ENCODE results near the gene LOXL1.

Gene LOXL1

GRCh38 chr15:73908822-73909122 lies 17.5 kb upstream of the LOXL1 start:
- H3K27ac ChIP-seq (ENCODE audit: low read depth, low read length), result no peak overlapping the region
- no peaks in the 10 kb centered on the region for H3K36me3 ChIP-seq (ENCODE audit: control insufficient read depth in 5 of 5, insufficient read depth in 5 of 5, low read length in 5 of 5)
- H3K4me1 ChIP-seq (ENCODE audit: control insufficient read depth in 5 of 5, insufficient read depth in 5 of 5, low read length in 5 of 5), result peaks cover 0 to 3% (median 2%) of the 10 kb centered on the region in 5 donors
- H3K9me3 ChIP-seq (ENCODE audit: control insufficient read depth in 5 of 5, low read length in 5 of 5), result no peaks in the 10 kb centered on the region
- H3K27me3 ChIP-seq (ENCODE audit: control insufficient read depth in 5 of 5, insufficient read depth in 4 of 5, low read length in 5 of 5), result peaks cover 0 to 9% (median 0%) of the 10 kb centered on the region in 5 donors
- H3K9ac ChIP-seq (ENCODE audit: low read length in 5 of 5), result no peak overlapping the region
- no peak overlapping the region for H3K4me3 ChIP-seq (ENCODE audit: low read depth in 1 of 5, low read length in 5 of 5)

GRCh38 chr15:73909651-73910050 lies 16.6 kb upstream of the LOXL1 start:
- H3K36me3 ChIP-seq (ENCODE audit: control insufficient read depth in 5 of 5, insufficient read depth in 5 of 5, low read length in 5 of 5), result no peaks in the 10 kb centered on the region
- H3K9me3 ChIP-seq (ENCODE audit: control insufficient read depth in 5 of 5, low read length in 5 of 5), result no peaks in the 10 kb centered on the region
- no peak overlapping the region for H3K27ac ChIP-seq (ENCODE audit: low read depth, low read length)
- H3K4me3 ChIP-seq (ENCODE audit: low read depth in 1 of 5, low read length in 5 of 5), result no peak overlapping the region
- peaks cover 0 to 9% (median 0%) of the 10 kb centered on the region in 5 donors for H3K27me3 ChIP-seq (ENCODE audit: control insufficient read depth in 5 of 5, insufficient read depth in 4 of 5, low read length in 5 of 5)
- no peak overlapping the region for H3K9ac ChIP-seq (ENCODE audit: low read length in 5 of 5)
- H3K4me1 ChIP-seq (ENCODE audit: control insufficient read depth in 5 of 5, insufficient read depth in 5 of 5, low read length in 5 of 5), result peaks cover 0 to 7% (median 2%) of the 10 kb centered on the region in 5 donors

DNA sequence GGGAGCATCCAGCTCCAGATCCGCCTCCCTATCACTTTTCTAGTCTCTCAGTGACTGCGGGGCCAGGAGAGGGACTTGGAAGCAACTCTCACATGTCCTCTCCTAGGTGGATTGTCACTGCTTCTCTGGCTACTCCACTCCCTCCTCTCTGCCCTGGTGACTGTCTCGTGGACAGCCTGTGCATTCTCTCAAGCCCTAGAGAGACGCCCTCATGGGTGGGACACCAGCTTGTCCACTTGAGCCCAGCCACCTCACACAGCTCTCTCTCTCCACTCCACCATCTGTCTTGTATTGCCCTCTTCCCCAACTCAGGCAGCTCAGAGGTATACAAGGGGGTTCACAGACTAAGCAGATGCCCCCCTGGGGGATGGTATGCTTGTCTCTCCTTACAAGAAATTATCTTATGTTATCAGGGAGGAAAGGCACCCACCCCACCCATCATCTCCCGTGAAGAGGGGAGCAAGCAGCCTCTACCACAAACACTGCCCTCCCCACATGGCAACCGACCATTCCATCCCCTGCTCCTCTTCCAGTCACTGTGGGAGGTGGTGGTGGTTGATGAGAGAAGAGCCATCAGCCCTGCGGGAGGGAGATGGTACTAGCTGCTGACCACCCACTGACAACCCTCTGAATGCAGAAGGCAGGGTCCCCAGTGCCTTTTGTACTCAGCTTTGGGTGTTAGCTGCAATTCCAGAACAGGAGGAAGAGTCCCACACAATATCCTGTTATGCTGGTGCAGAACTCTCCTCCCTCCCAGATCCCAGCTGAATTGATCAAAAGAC lies 15.5 kb upstream of the LOXL1 start:
- Histone ChIP-seq H3K27ac (ENCODE audit: low read depth, low read length) (no peak overlapping the region), H3K36me3 (ENCODE audit: control insufficient read depth in 5 of 5, insufficient read depth in 5 of 5, low read length in 5 of 5) (no peaks in the 10 kb centered on the region), H3K4me1 (ENCODE audit: control insufficient read depth in 5 of 5, insufficient read depth in 5 of 5, low read length in 5 of 5) (peaks cover 0 to 7% (median 2%) of the 10 kb centered on the region in 5 donors), H3K9me3 (ENCODE audit: control insufficient read depth in 5 of 5, low read length in 5 of 5) (no peaks in the 10 kb centered on the region), H3K27me3 (ENCODE audit: control insufficient read depth in 5 of 5, insufficient read depth in 4 of 5, low read length in 5 of 5) (peaks cover 0 to 9% (median 0%) of the 10 kb centered on the region in 5 donors), H3K4me3 (ENCODE audit: low read depth in 1 of 5, low read length in 5 of 5) (no peak overlapping the region), H3K9ac (ENCODE audit: low read length in 5 of 5) (no peak overlapping the region)

DNA sequence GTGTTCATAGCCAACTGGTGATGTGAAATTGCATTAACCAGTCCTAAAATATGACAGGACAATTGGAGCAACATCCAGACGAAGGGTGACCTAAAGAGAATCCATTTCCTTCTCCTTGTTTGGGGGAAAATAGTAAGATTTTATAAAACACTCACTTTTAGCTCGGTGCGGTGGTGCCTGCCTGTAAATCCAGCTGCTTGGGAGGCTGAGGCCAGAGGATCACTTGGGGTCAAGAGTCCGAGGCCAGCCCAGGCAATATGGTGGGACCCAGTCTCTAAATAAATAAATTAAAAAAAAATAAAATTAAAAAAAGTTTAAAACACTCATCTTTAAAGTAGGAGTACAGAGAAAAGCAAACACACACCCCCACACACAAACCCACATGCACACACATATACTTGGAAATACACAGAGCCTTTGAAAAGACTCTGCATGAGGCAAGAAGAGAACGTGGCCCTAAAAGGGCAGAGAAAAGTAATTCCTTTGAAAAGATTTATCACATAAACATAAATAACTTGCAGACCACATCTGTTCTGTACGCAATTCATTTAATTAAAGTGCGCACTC lies 14.1 kb upstream of the LOXL1 start:
- Histone ChIP-seq H3K27me3 (ENCODE audit: control insufficient read depth in 5 of 5, insufficient read depth in 4 of 5, low read length in 5 of 5) (peaks cover 0 to 9% (median 0%) of the 10 kb centered on the region in 5 donors), H3K9ac (ENCODE audit: low read length in 5 of 5) (no peak overlapping the region), H3K4me1 (ENCODE audit: control insufficient read depth in 5 of 5, insufficient read depth in 5 of 5, low read length in 5 of 5) (peaks cover 0 to 7% (median 0%) of the 10 kb centered on the region in 5 donors), H3K9me3 (ENCODE audit: control insufficient read depth in 5 of 5, low read length in 5 of 5) (peaks cover 0 to 5% (median 3%) of the 10 kb centered on the region in 5 donors), H3K27ac (ENCODE audit: low read depth, low read length) (no peak overlapping the region), H3K4me3 (ENCODE audit: low read depth in 1 of 5, low read length in 5 of 5) (no peak overlapping the region), H3K36me3 (ENCODE audit: control insufficient read depth in 5 of 5, insufficient read depth in 5 of 5, low read length in 5 of 5) (no peaks in the 10 kb centered on the region)

DNA sequence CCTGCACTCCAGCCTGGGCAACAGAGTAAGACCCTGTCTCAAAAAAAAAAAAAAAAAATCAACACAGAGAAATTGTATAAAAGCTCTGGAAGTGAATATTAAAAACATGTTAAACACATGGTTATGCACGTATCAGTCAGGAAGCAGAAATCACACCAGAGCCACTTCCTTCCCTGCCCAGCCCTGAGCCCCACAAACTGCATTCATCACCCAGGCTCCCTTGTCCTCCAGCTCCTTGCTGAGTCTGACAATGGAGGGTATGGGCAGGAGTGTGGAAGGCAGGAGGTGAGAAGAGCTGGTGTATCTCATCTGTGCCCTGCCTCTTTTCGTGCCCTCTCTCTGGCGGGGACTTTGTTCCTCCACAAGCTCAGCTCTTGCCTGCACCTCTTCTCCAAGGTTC lies 12.1 kb upstream of the LOXL1 start:
- Histone ChIP-seq H3K27me3 (ENCODE audit: control insufficient read depth in 5 of 5, insufficient read depth in 4 of 5, low read length in 5 of 5) (peaks cover 0 to 9% (median 0%) of the 10 kb centered on the region in 5 donors), H3K9ac (ENCODE audit: low read length in 5 of 5) (no peak overlapping the region), H3K27ac (ENCODE audit: low read depth, low read length) (no peak overlapping the region), H3K36me3 (ENCODE audit: control insufficient read depth in 5 of 5, insufficient read depth in 5 of 5, low read length in 5 of 5) (no peaks in the 10 kb centered on the region), H3K4me1 (ENCODE audit: control insufficient read depth in 5 of 5, insufficient read depth in 5 of 5, low read length in 5 of 5) (peaks cover 0 to 4% (median 0%) of the 10 kb centered on the region in 5 donors), H3K9me3 (ENCODE audit: control insufficient read depth in 5 of 5, low read length in 5 of 5) (peaks cover 0 to 5% (median 3%) of the 10 kb centered on the region in 5 donors), H3K4me3 (ENCODE audit: low read depth in 1 of 5, low read length in 5 of 5) (no peak overlapping the region)

- Histone ChIP-seq H3K36me3 (ENCODE audit: control insufficient read depth in 5 of 5, insufficient read depth in 5 of 5, low read length in 5 of 5) (no peaks in the 10 kb centered on the region), H3K27ac (ENCODE audit: low read depth, low read length) (no peak overlapping the region), H3K9ac (ENCODE audit: low read length in 5 of 5) (no peak overlapping the region), H3K9me3 (ENCODE audit: control insufficient read depth in 5 of 5, low read length in 5 of 5) (peaks cover 0 to 5% (median 3%) of the 10 kb centered on the region in 5 donors), H3K4me3 (ENCODE audit: low read depth in 1 of 5, low read length in 5 of 5) (no peak overlapping the region), H3K4me1 (ENCODE audit: control insufficient read depth in 5 of 5, insufficient read depth in 5 of 5, low read length in 5 of 5) (peaks cover 0 to 8% (median 2%) of the 10 kb centered on the region in 5 donors), H3K27me3 (ENCODE audit: control insufficient read depth in 5 of 5, insufficient read depth in 4 of 5, low read length in 5 of 5) (peaks cover 0 to 9% (median 0%) of the 10 kb centered on the region in 5 donors)
Measured at GRCh38 chr15:73915082-73915481, 11.2 kb upstream of the LOXL1 start.

DNA sequence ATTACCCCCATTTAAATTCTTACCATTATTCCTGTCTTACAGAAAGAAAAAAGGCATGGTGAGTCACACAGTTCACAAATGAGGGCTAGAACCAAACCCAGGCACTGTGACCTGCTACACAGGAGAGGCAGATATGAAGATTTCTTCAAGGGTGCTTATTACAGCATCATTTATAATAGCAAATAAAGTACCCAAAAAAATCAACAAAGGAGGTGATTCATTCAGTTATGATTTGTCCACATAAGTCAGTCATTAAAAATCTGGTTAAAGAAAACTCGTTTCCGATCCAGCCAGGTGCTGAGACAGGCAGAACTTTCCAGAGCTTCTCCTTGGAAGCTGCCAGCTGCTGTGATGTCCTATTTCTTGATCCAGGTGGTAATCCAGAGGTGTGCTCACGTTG lies 7.5 kb upstream of the LOXL1 start:
- H3K9ac ChIP-seq (ENCODE audit: low read length in 5 of 5), result no peak overlapping the region
- H3K27ac ChIP-seq (ENCODE audit: low read depth, low read length), result no peak overlapping the region
- peaks cover 0 to 5% (median 3%) of the 10 kb centered on the region in 5 donors for H3K9me3 ChIP-seq (ENCODE audit: control insufficient read depth in 5 of 5, low read length in 5 of 5)
- no peaks in the 10 kb centered on the region for H3K36me3 ChIP-seq (ENCODE audit: control insufficient read depth in 5 of 5, insufficient read depth in 5 of 5, low read length in 5 of 5)
- H3K4me3 ChIP-seq (ENCODE audit: low read depth in 1 of 5, low read length in 5 of 5), result no peak overlapping the region
- H3K4me1 ChIP-seq (ENCODE audit: control insufficient read depth in 5 of 5, insufficient read depth in 5 of 5, low read length in 5 of 5), result peaks cover 10 to 34% (median 28%) of the 10 kb centered on the region in 5 donors
- H3K27me3 ChIP-seq (ENCODE audit: control insufficient read depth in 5 of 5, insufficient read depth in 4 of 5, low read length in 5 of 5), result no peaks in the 10 kb centered on the region

DNA sequence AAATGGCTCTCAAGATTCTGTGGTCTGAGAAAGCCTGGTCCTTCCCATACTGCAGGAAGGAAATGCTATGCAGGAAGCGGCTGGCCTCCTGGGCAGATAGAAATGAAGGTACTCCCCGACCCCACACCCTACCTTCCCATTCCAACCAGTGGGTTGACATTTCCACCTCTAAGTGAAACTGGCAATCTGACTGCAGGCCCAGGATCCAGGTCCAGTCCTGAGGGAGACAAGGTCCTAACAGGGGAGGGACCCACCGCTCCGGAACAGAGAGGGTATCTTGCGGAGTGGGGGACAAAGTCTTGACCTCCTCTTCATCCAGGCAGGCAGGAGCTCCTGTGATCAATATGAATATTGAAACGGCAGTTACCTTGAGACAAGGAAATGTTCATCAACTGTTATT lies 6.6 kb upstream of the LOXL1 start:
- no peaks in the 10 kb centered on the region for H3K36me3 ChIP-seq (ENCODE audit: control insufficient read depth in 5 of 5, insufficient read depth in 5 of 5, low read length in 5 of 5)
- peaks cover 15 to 40% (median 37%) of the 10 kb centered on the region in 5 donors for H3K4me1 ChIP-seq (ENCODE audit: control insufficient read depth in 5 of 5, insufficient read depth in 5 of 5, low read length in 5 of 5)
- H3K9ac ChIP-seq (ENCODE audit: low read length in 5 of 5), result no peak overlapping the region
- H3K27ac ChIP-seq (ENCODE audit: low read depth, low read length), result no peak overlapping the region
- peaks cover 0 to 5% (median 3%) of the 10 kb centered on the region in 5 donors for H3K9me3 ChIP-seq (ENCODE audit: control insufficient read depth in 5 of 5, low read length in 5 of 5)
- no peaks in the 10 kb centered on the region for H3K27me3 ChIP-seq (ENCODE audit: control insufficient read depth in 5 of 5, insufficient read depth in 4 of 5, low read length in 5 of 5)
- no peak overlapping the region for H3K4me3 ChIP-seq (ENCODE audit: low read depth in 1 of 5, low read length in 5 of 5)

DNA sequence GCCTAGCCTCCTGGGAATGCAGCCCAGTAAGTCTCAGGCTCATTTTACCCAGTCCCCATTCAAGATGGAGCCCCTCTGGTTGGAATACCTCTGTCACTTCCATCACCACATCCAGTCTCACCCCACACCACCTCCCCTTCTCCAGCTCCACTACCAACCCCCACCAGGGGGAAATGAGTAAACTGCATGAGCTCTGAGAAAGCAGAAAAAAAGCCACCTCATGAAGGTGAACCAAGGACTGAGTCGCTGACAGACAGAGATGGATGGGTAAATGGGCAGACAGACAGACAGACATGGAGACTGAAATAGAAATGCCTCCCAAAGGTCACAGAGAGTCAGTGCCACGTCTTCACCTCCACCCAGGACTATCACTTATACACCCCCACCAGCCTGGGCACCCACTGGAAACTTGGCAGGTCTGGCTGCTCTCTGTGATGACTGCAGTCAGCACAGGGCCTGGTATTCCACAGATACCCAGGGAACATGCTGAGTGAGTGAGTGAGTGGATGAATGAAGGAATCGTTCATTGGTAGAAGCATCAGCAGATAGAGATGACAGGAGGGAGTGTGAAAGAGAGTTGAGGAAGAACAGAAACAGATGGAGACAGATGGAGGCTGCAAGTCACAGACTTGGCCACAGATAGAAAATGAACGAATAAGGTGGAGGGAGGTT lies 4.9 kb upstream of the LOXL1 start:
- no peak overlapping the region for H3K9ac ChIP-seq (ENCODE audit: low read length in 5 of 5)
- H3K27me3 ChIP-seq (ENCODE audit: control insufficient read depth in 5 of 5, insufficient read depth in 4 of 5, low read length in 5 of 5), result no peaks in the 10 kb centered on the region
- peaks cover 0 to under 1% (median 0%) of the 10 kb centered on the region in 5 donors for H3K9me3 ChIP-seq (ENCODE audit: control insufficient read depth in 5 of 5, low read length in 5 of 5)
- peaks cover 18 to 57% (median 53%) of the 10 kb centered on the region in 5 donors for H3K4me1 ChIP-seq (ENCODE audit: control insufficient read depth in 5 of 5, insufficient read depth in 5 of 5, low read length in 5 of 5)
- H3K4me3 ChIP-seq (ENCODE audit: low read depth in 1 of 5, low read length in 5 of 5), result no peak overlapping the region
- no peak overlapping the region for H3K27ac ChIP-seq (ENCODE audit: low read depth, low read length)
- H3K36me3 ChIP-seq (ENCODE audit: control insufficient read depth in 5 of 5, insufficient read depth in 5 of 5, low read length in 5 of 5), result no peaks in the 10 kb centered on the region

All from subcutaneous abdominal adipose tissue (tissue), 5 donors.